T-cell (primary cell): Measurements from ENCODE around the gene LRP5. TPM values are rescaled to one million over a fixed set of nuclear protein-coding genes. Genes with fewer than 3 reads are reported as not detected.

Experiments
- ATAC-seq, 4 experiments: fragments of 200-7000 bp in 3 of 4; fragments of 150-1000 bp in 1 of 4; cut with Tn5 transposase; replicated peaks in 1 of 4; 1 replicate in 3 of 4; 2 replicates in 1 of 4; pipeline ENCODE4 v1.10.0; 2021; ENCODE audit warnings: moderate library complexity in 3 of 4, mild to moderate bottlenecking in 2 of 4, moderate number of reproducible peaks in 1 of 4
- CTCF ChIA-PET, 2 donors: fragments of 300-600 bp; sonication (Branson Sonifier 250); formaldehyde crosslinking; loops; one replicate each; lab custom pipeline; 2022; ENCODE audit warnings: antibody characterized with exemption in 2 of 2; lab: Charles Lee
- POLR2A ChIA-PET, 2 donors: fragments of 300-600 bp; sonication (Branson Sonifier 250); formaldehyde crosslinking; loops; one replicate each; lab custom pipeline; 2022; ENCODE audit warnings: antibody characterized with exemption in 2 of 2; lab: Charles Lee
- DNase-seq, 35 experiments: peaks; one replicate each; pipeline versions ENCODE4 v3.0.0 to v3.0.0-alpha.2; 2013 to 2023
- H3K27ac ChIP-seq: one replicate; pipeline ENCODE4 v1.5.1; 2013; ENCODE audit warnings: low read length
- H3K27me3 ChIP-seq, 2 experiments: replicated peaks in 1 of 2; 1 replicate in 1 of 2; 2 replicates in 1 of 2; pipeline versions ENCODE4 v1.6.1 to v1.7.0; 2013; ENCODE audit warnings: low read length in 1 of 2, mixed read lengths in 1 of 2; ENCODE audit not compliant: control insufficient read depth in 2 of 2, insufficient read depth in 2 of 2; ENCODE audit errors: extremely low read depth in 1 of 2
- H3K36me3 ChIP-seq, 2 donors: 1 replicate in 1 of 2; 2 replicates in 1 of 2; pipeline versions ENCODE4 v1.6.1 to v1.7.0; 2013; ENCODE audit warnings: low read length in 1 of 2; ENCODE audit not compliant: control insufficient read depth in 2 of 2, insufficient read depth in 1 of 2; ENCODE audit errors: extremely low read depth in 1 of 2
- H3K4me1 ChIP-seq, 2 experiments: 1 replicate in 1 of 2; 2 replicates in 1 of 2; pipeline versions ENCODE4 v1.6.1 to v1.7.0; 2013; ENCODE audit warnings: low read length in 2 of 2, mixed read lengths in 1 of 2; ENCODE audit not compliant: insufficient read depth in 2 of 2, control insufficient read depth in 1 of 2; ENCODE audit errors: extremely low read depth in 1 of 2
- H3K4me3 ChIP-seq, 2 donors: 1 replicate in 1 of 2; 2 replicates in 1 of 2; pipeline versions ENCODE4 v1.5.1 to v1.7.0; 2013; ENCODE audit warnings: mild to moderate bottlenecking in 2 of 2, low read length in 1 of 2, moderate library complexity in 1 of 2; ENCODE audit not compliant: control insufficient read depth in 1 of 2; ENCODE audit errors: extremely low read depth in 1 of 2
- H3K9me3 ChIP-seq: 2 replicates; pipeline ENCODE4 v1.7.0; 2013
- H3K27ac Mint-ChIP-seq, 2 donors: one replicate each; pipeline ENCODE4 v1.8.0; 2020 to 2021; ENCODE audit warnings: mild to moderate bottlenecking in 2 of 2, mixed read lengths in 2 of 2
- H3K27me3 Mint-ChIP-seq, 2 donors: one replicate each; pipeline ENCODE4 v1.8.0; 2021 to 2022; ENCODE audit warnings: mixed read lengths in 2 of 2
- H3K36me3 Mint-ChIP-seq: one replicate; pipeline ENCODE4 v1.8.0; 2021; ENCODE audit warnings: mixed read lengths
- H3K4me1 Mint-ChIP-seq, 3 donors: one replicate each; pipeline ENCODE4 v1.8.0; 2020 to 2022; ENCODE audit warnings: mixed read lengths in 3 of 3, mild to moderate bottlenecking in 1 of 3
- H3K4me3 Mint-ChIP-seq, 3 donors: one replicate each; pipeline ENCODE4 v1.8.0; 2020 to 2022; ENCODE audit warnings: mild to moderate bottlenecking in 3 of 3, mixed read lengths in 3 of 3, moderate library complexity in 3 of 3
- H3K9me3 Mint-ChIP-seq, 3 donors: one replicate each; pipeline ENCODE4 v1.8.0; 2020 to 2022; ENCODE audit warnings: mixed read lengths in 3 of 3
- WGBS: methylation state at CpG from one replicate; pipeline ENCODE4 v1.1.5; 2013; ENCODE audit warnings: missing lambda C conversion rate; ENCODE audit not compliant: insufficient coverage; 5-methylcytosine and 5-hydroxymethylcytosine counted together
- total RNA-seq, 35 experiments: library from RNA in 6 of 35; stranded (reverse) in 6 of 35; fragments of 120-200 nt in 1 of 35; gene quantifications; one replicate each; pipeline versions ENCODE4 v1.2.1 to v1.2.4 and lab custom pipeline; 2013 to 2026

Gene LRP5
- total RNA-seq (10 to 100 TPM in 1 of 5 donors, 1 to 10 TPM in 4; 1.8 to 11.3 (median 7.0) TPM), total RNA-seq (lab: John Stamatoyannopoulos, UW) (1.3 to 11.9 (median 3.2) reads per million in 29 experiments)
- 0.94 TPM for total RNA-seq (2013)

DNA sequence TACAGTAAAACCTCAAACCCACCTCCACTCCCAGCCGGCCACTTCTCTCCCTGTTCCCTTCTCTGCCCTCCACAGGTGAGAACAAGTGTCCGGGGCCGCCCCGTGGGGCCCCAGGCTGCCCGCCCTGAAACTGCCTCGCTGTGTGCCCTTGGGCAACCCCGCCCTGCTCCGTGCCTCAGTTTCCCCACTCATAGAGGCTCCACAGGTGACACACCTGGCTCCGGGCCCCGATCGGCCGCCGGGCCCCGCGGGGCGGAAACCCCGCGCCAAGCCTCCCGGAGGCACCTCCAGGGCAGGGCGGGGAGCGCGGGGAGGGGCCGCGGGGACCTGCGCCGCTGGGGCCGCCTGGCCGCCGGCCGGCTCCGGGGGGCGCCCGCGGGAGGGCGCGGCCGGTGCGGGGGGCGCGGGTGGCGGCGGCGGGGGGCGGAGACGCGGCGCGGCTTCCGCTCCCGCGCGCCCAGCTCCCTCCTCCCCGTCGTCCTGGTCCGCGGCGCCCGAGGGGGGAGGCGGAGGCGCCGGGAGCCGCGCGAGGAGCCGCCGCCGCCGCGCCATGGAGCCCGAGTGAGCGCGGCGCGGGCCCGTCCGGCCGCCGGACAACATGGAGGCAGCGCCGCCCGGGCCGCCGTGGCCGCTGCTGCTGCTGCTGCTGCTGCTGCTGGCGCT lies at the start of gene LRP5:
TSS of gene LRP5 (plus strand) at position 475 of the 663 bp plus-strand sequence. CDS start at position 599, 124 bp downstream.
- peak within 1 kb of the TSS; percentile 8 to 55 for H3K27ac Mint-ChIP-seq
- peaks cover 0 to 19% of the 10 kb centered on the region in 2 donors for H3K27me3 Mint-ChIP-seq
- no peaks in the 10 kb centered on the region for H3K36me3 Mint-ChIP-seq
- H3K9me3 Mint-ChIP-seq, result no peaks in the 10 kb centered on the region
- peak in 1 of 35 experiments; percentile 27 for DNase-seq
- Histone ChIP-seq H3K4me1 (peaks cover 21 to 26% of the 10 kb centered on the region in 2 experiments), H3K27me3 (peaks cover 0 to 43% of the 10 kb centered on the region in 2 experiments), H3K4me3 (peak within 1 kb of the TSS; percentile 28 to 83), H3K36me3 (no peaks in the 10 kb centered on the region), H3K9me3 (no peaks in the 10 kb centered on the region), H3K27ac (no peak within 1 kb of the TSS)
- peak; percentile 54 to 64 (median 57) for ATAC-seq
- peaks cover 12 to 24% (median 17%) of the 10 kb centered on the region in 3 donors for H3K4me1 Mint-ChIP-seq
- POLR2A ChIA-PET, result no interaction called here
- CTCF ChIA-PET, result no interaction called here
- peak within 1 kb of the TSS; percentile 78 to 87 (median 82) for H3K4me3 Mint-ChIP-seq
- 6% methylated on average over 82 of the region's 85 CpGs for WGBS

DNA sequence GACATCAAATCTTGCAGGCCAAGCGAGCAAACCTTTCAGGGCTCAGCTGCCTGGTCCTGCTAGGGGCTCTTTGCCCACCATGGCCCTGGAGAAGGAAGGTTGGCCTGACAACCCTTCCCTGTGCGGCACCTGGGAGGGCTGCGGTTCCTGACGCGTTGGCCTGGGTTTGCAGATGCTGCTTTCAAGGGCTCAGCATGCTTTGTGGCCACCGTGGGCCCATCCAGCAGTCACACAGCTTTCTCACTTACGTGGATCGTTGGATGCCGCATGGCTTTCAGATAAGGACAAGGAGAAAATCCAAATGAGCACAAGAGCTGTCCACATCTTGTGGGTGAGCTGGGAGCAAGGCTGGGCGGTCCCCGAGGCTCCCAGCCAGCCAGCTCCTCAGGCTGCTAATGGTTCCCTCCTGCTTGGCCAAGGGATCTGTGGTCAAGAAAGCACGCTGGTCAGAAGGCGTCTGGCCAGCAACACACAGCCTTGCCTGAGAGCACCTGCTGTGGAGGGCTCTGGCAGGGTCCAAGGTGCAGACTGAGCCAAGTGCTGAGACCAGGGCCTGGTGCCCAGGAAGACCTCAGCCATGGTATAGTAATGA lies 48.9 kb upstream of the LRP5 start:
- H3K36me3 Mint-ChIP-seq, result peaks cover 38% of the 10 kb centered on the region
- no peak for ATAC-seq
- WGBS, result 100% methylated on average over 10 of the region's 13 CpGs

DNA sequence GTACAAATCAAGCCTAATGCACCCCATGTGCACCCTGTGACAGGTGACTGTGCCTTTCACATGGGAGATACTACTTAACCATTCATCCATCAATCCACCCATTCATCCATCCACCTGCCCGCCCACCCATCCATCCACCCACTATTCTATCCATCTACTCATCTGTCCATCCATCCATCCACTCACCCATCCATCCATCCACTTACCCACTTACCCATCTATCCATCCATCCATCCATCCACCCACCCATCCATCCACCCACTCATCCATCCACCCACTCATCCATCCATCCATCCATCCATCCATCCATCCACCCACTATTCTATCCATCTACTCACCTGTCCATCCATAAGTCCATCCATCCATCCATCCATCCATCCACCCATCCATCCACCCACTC lies 48.1 kb upstream of the LRP5 start:
- ATAC-seq, result no peak
- no peak overlapping the region for H3K27ac Mint-ChIP-seq
- CTCF ChIA-PET, result no interaction called here

More for the DNA sequence above, 48.9 kb upstream of the LRP5 start:
- Histone ChIP-seq H3K4me1 (no peaks in the 10 kb centered on the region), H3K9me3 (no peaks in the 10 kb centered on the region), H3K4me3 (no peak overlapping the region), H3K27me3 (no peaks in the 10 kb centered on the region), H3K27ac (no peak overlapping the region), H3K36me3 (peaks cover 16 to 61% of the 10 kb centered on the region in 2 donors)
- H3K27me3 Mint-ChIP-seq, result no peaks in the 10 kb centered on the region
- H3K27ac Mint-ChIP-seq, result no peak overlapping the region
- peaks cover 0 to 8% (median 7%) of the 10 kb centered on the region in 3 donors for H3K4me1 Mint-ChIP-seq
- DNase-seq, result no peak
- ChIA-PET CTCF (no interaction called here), POLR2A (no interaction called here)
- H3K9me3 Mint-ChIP-seq, result no peaks in the 10 kb centered on the region
- no peak overlapping the region for H3K4me3 Mint-ChIP-seq

DNA sequence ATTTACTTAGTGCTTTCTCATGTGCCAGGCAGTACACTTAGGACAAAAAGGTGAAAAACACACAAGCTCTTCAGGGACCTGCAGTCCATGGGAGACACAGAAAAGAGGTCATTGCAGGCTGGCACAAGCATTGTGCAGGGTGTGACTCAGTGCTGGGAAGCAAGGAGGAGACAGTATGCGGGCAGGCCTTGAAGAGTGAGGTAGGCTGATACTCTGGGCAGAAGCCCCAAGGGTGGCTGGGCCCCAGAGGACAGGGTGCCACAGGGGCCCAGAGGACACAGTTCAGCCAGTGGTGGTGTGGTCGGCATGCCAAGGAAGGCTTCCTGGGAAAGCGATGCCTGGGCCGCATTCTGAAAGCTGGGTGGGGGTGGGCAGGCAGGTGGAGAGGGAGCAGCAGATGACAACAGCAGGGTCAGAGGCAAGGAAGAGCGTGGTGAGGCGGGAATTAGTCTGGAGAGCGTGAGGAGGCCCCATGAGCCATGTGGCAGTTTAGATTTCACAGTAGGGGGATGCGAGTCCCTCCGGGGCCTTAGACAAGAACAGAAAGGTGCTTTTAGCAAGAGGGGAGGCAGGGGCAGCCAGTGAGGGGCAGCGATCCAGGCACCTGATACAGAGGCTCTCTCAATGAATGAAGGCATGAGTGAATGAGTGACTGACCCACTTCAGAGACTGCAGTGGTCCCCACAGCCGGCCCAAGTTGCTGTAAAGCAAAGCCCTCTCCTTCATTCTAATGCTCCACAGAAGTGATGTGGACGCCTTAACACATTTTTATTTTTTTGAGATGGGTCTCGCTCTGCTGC lies 47.5 kb upstream of the LRP5 start:
- no peaks in the 10 kb centered on the region for H3K27me3 ChIP-seq
- H3K9me3 ChIP-seq, result no peaks in the 10 kb centered on the region
- Mint-ChIP-seq H3K4me1 (peaks cover 10 to 22% (median 21%) of the 10 kb centered on the region in 3 donors), H3K27me3 (no peaks in the 10 kb centered on the region), H3K27ac (no peak overlapping the region), H3K9me3 (no peaks in the 10 kb centered on the region), H3K36me3 (peaks cover 38% of the 10 kb centered on the region), H3K4me3 (no peak overlapping the region)
- ChIA-PET POLR2A (no interaction called here), CTCF (no interaction called here)
- no peak overlapping the region for H3K4me3 ChIP-seq
- 89% methylated on average over 10 of the region's 13 CpGs for WGBS
- H3K36me3 ChIP-seq, result peaks cover 16 to 61% of the 10 kb centered on the region in 2 donors
- ATAC-seq (no peak), DNase-seq (no peak)
- H3K27ac ChIP-seq, result no peak overlapping the region
- H3K4me1 ChIP-seq, result peaks cover 0 to 2% of the 10 kb centered on the region in 2 experiments

More for the DNA sequence above, 48.1 kb upstream of the LRP5 start:
- no peaks in the 10 kb centered on the region for H3K27me3 ChIP-seq
- H3K4me1 ChIP-seq, result no peaks in the 10 kb centered on the region
- H3K27ac ChIP-seq, result no peak overlapping the region
- WGBS, result 100% methylated on average over 1 of the region's 1 CpG
- no peaks in the 10 kb centered on the region for H3K27me3 Mint-ChIP-seq
- H3K9me3 ChIP-seq, result no peaks in the 10 kb centered on the region
- POLR2A ChIA-PET, result no interaction called here
- peaks cover 38% of the 10 kb centered on the region for H3K36me3 Mint-ChIP-seq
- no peaks in the 10 kb centered on the region for H3K9me3 Mint-ChIP-seq
- H3K36me3 ChIP-seq, result peaks cover 16 to 61% of the 10 kb centered on the region in 2 donors
- H3K4me3 Mint-ChIP-seq, result no peak overlapping the region
- DNase-seq, result no peak
- H3K4me1 Mint-ChIP-seq, result peaks cover 5 to 15% (median 14%) of the 10 kb centered on the region in 3 donors
- no peak overlapping the region for H3K4me3 ChIP-seq

DNA sequence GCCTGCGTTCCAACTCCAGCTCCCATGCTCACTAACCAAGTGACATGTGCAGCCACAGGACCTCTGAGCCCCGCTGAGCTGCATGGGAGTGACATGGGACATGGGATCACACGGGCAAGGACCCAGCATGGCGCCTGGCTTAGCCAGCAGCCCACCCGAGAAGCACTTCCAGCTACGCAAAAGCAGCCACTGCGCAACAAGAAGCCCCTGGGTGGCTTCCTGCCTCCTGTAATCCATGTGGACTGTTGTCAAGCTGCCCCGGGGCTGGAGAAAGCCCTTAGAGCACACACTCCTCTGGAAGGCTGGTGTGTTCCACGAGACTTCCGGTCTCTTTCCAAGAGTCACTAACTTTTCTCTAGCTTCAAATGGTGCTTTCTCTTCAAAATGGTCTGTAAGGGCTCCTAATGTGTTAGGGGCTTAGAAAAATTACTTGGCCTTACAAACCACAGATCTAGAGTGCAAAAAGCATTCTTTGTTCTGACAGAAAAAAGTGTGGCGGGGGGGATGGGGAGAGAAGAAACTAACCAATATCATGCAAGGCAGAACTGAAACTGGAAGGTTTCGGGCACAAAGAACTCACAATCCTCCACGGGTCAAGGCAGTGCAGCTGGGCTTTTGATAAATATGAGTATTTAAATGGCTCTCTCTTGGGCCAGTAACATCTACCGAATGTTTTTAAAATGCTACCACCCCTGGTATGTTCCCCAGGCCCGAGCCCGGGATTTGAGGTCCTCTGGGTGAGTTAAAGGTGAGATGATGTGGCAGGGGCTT lies 46.1 kb upstream of the LRP5 start:
- Histone ChIP-seq H3K9me3 (no peaks in the 10 kb centered on the region), H3K27ac (no peak overlapping the region), H3K4me3 (no peak overlapping the region), H3K4me1 (peaks cover 0 to 16% of the 10 kb centered on the region in 2 experiments), H3K27me3 (no peaks in the 10 kb centered on the region), H3K36me3 (peaks cover 13 to 57% of the 10 kb centered on the region in 2 donors)
- no peak overlapping the region for H3K4me3 Mint-ChIP-seq
- no peaks in the 10 kb centered on the region for H3K27me3 Mint-ChIP-seq
- H3K9me3 Mint-ChIP-seq, result no peaks in the 10 kb centered on the region
- H3K4me1 Mint-ChIP-seq, result peaks cover 21 to 35% (median 35%) of the 10 kb centered on the region in 3 donors
- DNase-seq, result no peak
- POLR2A ChIA-PET, result no interaction called here
- CTCF ChIA-PET, result interaction anchor here in 1 of 2 donors (1.0 kb wide), 1 partner anchor 9 kb away, joined by 4 read pairs; no protein-coding TSS in a partner anchor
- no peak overlapping the region for H3K27ac Mint-ChIP-seq
- 97% methylated on average over 9 of the region's 16 CpGs for WGBS
- no peak for ATAC-seq
- peaks cover 38% of the 10 kb centered on the region for H3K36me3 Mint-ChIP-seq
